Esophagus mucosa (tissue), 1 donor: Measurements from ENCODE around the gene SLC35B2. TPM values are rescaled to one million over a fixed set of nuclear protein-coding genes. Genes with fewer than 3 reads are reported as not detected.
A peak's percentile ranks its signal among the peaks of the same experiment; 100 is the strongest.

Source experiments
- ATAC-seq: fragments of 200-7000 bp; cut with Tn5 transposase; one replicate; pipeline ENCODE4 v1.9.1; 2020
- total RNA-seq: library from RNA; stranded (reverse); gene quantifications from one replicate; pipeline ENCODE4 v1.2.4, GENCODE V29; 2023
- donor health status: DM: yes; HTN: yes; CAD: no.

SLC35B2 gene
- total RNA-seq, 1 donor from 2014 or later = 15.7 TPM

GRCh38 chr6:44221291-44221960, 35.9 kb downstream of the SLC35B2 start:
- ATAC-seq = peak; percentile 79

GRCh38 chr6:44220913-44221290, 36.4 kb downstream of the SLC35B2 start:
- ATAC-seq = no peak

- no peak for ATAC-seq
Measured at GRCh38 chr6:44219815-44220784, 37.2 kb downstream of the SLC35B2 start.

GRCh38 chr6:44219053-44219814, 38.1 kb downstream of the SLC35B2 start:
- ATAC-seq = peak; percentile 23

- ATAC-seq = no peak
Measured at GRCh38 chr6:44217332-44218143, 39.8 kb downstream of the SLC35B2 start.

- no peak for ATAC-seq
Measured at GRCh38 chr6:44216677-44217331, 40.5 kb downstream of the SLC35B2 start, which contains the start of gene MYMX. Gene MYMX, plus strand, starts transcription at chr6:44216926. Its CDS starts 546 bp downstream, at chr6:44217472.

- ATAC-seq = no peak
Measured at GRCh38 chr6:44214307-44214706, 43.0 kb downstream of the SLC35B2 start.

- no peak for ATAC-seq
Measured at GRCh38 chr6:44211284-44211683, 46.0 kb downstream of the SLC35B2 start.

GRCh38 chr6:44207966-44208365, 49.4 kb downstream of the SLC35B2 start:
- no peak for ATAC-seq

Other genes starting within 250 kb of the SLC35B2 start
- gene MRPL14, start 130.1 kb downstream of the SLC35B2 start, total RNA-seq = 47.4 TPM
- gene TMEM63B, start 130.0 kb downstream of the SLC35B2 start, total RNA-seq = 42.4 TPM
- gene CAPN11, start 98.7 kb downstream of the SLC35B2 start, total RNA-seq = 0.12 TPM
- gene MYMX, start 40.6 kb downstream of the SLC35B2 start, total RNA-seq = 0.44 TPM
- 12.8 TPM for gene SLC29A1, start 33.9 kb downstream of the SLC35B2 start, total RNA-seq
- 412 TPM for gene HSP90AB1, start 10.4 kb downstream of the SLC35B2 start, total RNA-seq
- 2.8 TPM for gene NFKBIE, start 8.0 kb upstream of the SLC35B2 start, total RNA-seq
- gene TMEM151B, start 12.9 kb upstream of the SLC35B2 start, total RNA-seq = not detected
- gene AARS2, start 55.8 kb upstream of the SLC35B2 start, total RNA-seq = 9.1 TPM
- gene SPATS1, start 85.1 kb upstream of the SLC35B2 start, total RNA-seq = not detected
- 9.9 TPM for gene CDC5L, start 130.2 kb upstream of the SLC35B2 start, total RNA-seq